Fibroblast of the aortic adventitia (primary cell): ENCODE data around the gene PPP4R2. TPM values are rescaled to one million over a fixed set of nuclear protein-coding genes. Genes with fewer than 3 reads are reported as not detected.
A peak's percentile ranks its signal among the peaks of the same experiment; 100 is the strongest.

Experiments used
- DNase-seq: peaks from one replicate; pipeline ENCODE4 v3.0.0-alpha.2; 2010; ENCODE audit warnings: low read depth
- H3K4me3 ChIP-seq: 2 replicates; pipeline ENCODE4 v1.5.1; 2011; ENCODE audit warnings: low read depth, mild to moderate bottlenecking, control low read depth, low read length, moderate library complexity
- CTCF ChIP-seq: IDR thresholded peaks from 2 replicates; pipeline ENCODE4 v1.5.1; 2011; ENCODE audit warnings: mild to moderate bottlenecking, low read length, control low read depth, inconsistent platforms; ENCODE audit not compliant: insufficient read depth
- total RNA-seq: library from RNA; depleted of rRNA; stranded (reverse); fragments of >200 nt; gene quantifications from 2 replicates; pipeline ENCODE4 v1.2.3, GENCODE V29; 2012; ENCODE audit warnings: low replicate concordance

The PPP4R2 gene
- total RNA-seq, 1 donor = 54.7 TPM

DNA sequence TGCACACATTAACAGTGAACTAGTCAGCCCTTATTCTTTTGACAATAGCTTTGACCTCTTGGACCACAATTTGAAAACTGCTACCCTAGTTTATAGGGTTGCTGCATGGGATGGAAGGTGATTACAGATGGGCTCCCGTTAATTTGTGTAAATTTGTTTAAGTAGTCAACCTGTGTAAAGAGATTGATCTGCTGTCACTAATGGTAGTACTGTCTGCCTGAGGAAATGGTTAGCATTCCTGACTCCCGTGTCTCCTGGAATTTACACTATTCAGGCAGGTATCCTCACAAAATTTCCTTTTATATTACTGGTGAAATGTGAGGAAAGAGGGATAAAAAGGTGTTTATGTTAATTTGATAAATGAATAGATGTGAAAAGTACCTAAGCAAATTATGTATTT lies 49.6 kb downstream of the PPP4R2 start:
- TF ChIP-seq CTCF = no peak
- DNase-seq = no peak
- H3K4me3 ChIP-seq = no peak overlapping the region

- DNase-seq = no peak
- no peak for TF ChIP-seq CTCF
- H3K4me3 ChIP-seq = no peak overlapping the region
Measured at GRCh38 chr3:73049319-73049718, 52.7 kb downstream of the PPP4R2 start.

DNA sequence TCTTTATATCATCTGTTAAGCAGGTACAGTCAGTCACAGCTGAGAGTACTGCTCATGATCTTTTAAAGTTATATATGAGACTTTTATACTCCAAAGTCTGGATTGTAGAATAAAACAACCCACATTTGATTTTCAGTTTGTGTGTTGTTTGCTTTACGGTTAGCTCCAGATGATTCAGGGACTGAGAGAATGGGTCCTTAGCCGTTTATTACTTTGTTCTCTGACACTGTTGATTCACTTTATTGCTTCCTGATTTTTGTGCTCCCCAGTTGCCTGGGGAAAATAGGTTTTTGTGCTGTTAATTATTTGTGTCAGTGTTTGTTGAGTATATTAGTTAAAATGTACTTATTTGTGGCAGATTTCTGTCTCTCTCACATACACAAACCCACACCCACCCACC lies 56.2 kb downstream of the PPP4R2 start:
- no peak for TF ChIP-seq CTCF
- no peak overlapping the region for H3K4me3 ChIP-seq
- no peak for DNase-seq

DNA sequence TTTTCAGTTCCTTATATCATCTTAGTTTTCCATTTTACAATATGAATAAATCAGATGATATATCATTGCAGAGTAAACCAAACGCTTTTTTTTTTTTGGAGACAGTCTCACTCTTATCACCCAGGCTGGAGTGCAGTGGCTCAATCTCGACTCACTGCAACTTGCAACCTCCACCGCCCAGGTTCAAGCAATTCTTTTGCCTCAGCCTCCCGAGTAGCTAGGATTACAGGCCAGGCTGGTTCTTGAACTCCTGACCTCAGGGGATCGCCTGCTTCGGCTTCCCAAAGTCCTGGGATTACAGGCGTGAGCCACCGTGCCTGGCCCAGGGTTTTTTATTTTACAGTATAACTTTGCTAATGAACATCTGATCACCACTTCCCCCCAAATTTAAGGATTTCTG lies 59.0 kb downstream of the PPP4R2 start:
- no peak overlapping the region for H3K4me3 ChIP-seq
- DNase-seq = no peak
- TF ChIP-seq CTCF = no peak

DNA sequence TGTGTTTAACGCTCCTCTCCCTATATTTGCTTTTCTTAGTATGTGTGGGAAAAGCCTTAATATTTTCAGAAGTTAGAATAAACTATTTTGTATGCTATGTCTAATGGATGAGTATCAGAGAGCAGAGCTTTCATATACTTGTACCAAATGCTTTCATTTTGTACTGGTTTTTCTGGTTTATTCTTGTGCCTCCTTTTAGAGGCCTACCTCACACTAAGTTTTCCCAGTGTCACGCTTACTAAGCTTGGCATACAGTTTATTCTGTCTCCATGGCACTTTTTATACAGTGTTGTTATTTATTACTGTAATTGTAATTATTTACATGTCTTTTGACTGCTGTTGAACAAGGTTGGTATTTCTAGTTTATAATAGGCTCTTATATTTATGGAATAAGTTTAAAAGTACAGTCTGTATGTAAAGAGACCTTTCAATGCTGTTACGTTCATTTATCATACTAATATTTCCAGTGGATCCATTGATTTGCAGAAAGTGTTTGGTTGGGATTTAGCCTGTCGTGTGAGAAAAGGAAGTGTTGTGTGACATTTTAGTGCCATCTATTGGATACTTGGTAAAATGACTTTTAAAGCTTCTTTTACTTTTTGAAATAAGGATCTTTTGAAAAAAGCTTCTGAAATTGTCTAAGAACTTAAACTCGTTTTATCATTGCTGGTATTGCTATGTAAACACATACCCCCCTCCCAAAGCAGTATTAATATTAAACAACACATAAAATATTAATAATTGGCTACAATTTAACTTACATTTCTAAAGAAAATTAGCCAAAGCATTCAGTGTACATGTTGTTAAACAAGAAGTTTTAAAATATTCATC lies 59.6 kb downstream of the PPP4R2 start:
- H3K4me3 ChIP-seq = no peak overlapping the region
- TF ChIP-seq CTCF = peak; percentile 45
- peak; percentile 85 for DNase-seq

DNA sequence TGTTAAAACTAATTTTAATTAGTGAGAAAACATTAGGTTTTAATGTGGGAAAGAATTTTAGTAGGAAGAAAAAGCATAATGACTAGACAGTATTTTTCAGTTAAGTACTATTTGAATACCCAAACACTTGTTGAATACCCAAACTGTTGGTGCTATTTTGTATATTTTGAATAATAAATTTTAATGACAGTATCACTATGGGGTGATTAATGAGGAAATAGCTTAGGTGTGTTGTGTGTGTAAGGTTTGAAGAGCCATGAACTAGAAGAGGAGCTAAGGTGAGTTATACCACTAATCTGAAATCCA lies 60.2 kb downstream of the PPP4R2 start:
- no peak for TF ChIP-seq CTCF
- no peak for DNase-seq
- H3K4me3 ChIP-seq = no peak overlapping the region

DNA sequence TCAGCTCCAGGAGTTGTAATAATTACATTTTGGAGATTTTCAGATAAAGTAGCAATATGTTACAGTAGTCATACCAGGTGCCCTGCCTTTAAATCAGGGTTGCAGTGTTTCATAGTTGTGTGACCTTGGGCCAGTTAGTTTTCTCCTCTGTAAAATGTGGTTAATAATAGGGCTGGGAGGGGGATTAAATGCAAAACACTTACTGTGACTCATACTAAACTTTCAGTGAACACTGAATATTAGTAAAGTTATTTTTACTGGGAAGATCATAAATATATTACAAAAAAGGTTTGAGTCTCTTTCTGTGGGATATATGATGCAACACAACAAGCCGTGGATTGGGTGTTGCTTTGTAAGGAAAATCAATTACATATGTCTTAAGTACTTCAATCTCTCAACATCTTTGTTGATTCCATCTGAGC lies 63.7 kb downstream of the PPP4R2 start:
- DNase-seq = peak; percentile 65

More for the DNA sequence above, 63.7 kb downstream of the PPP4R2 start:
- no peak for TF ChIP-seq CTCF
- H3K4me3 ChIP-seq = no peak overlapping the region
